ACC112 (cell line): ENCODE measurements around the gene UNC50.

Source experiments
- H2AFZ ChIP-seq: fragments of 200-600 bp; sonication (generic); one replicate; pipeline ENCODE4 v1.6.0; 2017; ENCODE audit warnings: antibody characterized with exemption, low read length; ENCODE audit not compliant: unreplicated experiment
- H3K27ac ChIP-seq: fragments of 200-600 bp; sonication (generic); 2 replicates; pipeline ENCODE4 v1.5.1; 2014; ENCODE audit warnings: low read depth, mild to moderate bottlenecking, antibody characterized with exemption, low read length, moderate library complexity
- H3K27me3 ChIP-seq: fragments of 200-600 bp; sonication (generic); 2 replicates; pipeline ENCODE4 v1.6.1; 2014; ENCODE audit warnings: mild to moderate bottlenecking, antibody characterized with exemption, low read length, moderate library complexity, mixed read lengths; ENCODE audit not compliant: insufficient read depth
- H3K36me3 ChIP-seq: fragments of 200-600 bp; sonication (generic); 2 replicates; pipeline ENCODE4 v1.6.1; 2016; ENCODE audit warnings: mild to moderate bottlenecking, antibody characterized with exemption, low read length, moderate library complexity, mixed read lengths; ENCODE audit not compliant: insufficient read depth
- H3K4me1 ChIP-seq: fragments of 200-600 bp; sonication (generic); one replicate; pipeline ENCODE4 v1.6.1; 2016; ENCODE audit warnings: low read length, mixed read lengths; ENCODE audit not compliant: insufficient read depth, unreplicated experiment, control insufficient read depth
- H3K4me3 ChIP-seq: fragments of 200-600 bp; sonication (generic); 2 replicates; pipeline ENCODE4 v1.5.1; 2014; ENCODE audit warnings: mild to moderate bottlenecking, low read depth, low read length
- H3K79me2 ChIP-seq: fragments of 200-600 bp; sonication (generic); one replicate; pipeline ENCODE4 v1.6.0; 2016; ENCODE audit warnings: low read length; ENCODE audit not compliant: control insufficient read depth, unreplicated experiment, insufficient read depth

The UNC50 gene

DNA sequence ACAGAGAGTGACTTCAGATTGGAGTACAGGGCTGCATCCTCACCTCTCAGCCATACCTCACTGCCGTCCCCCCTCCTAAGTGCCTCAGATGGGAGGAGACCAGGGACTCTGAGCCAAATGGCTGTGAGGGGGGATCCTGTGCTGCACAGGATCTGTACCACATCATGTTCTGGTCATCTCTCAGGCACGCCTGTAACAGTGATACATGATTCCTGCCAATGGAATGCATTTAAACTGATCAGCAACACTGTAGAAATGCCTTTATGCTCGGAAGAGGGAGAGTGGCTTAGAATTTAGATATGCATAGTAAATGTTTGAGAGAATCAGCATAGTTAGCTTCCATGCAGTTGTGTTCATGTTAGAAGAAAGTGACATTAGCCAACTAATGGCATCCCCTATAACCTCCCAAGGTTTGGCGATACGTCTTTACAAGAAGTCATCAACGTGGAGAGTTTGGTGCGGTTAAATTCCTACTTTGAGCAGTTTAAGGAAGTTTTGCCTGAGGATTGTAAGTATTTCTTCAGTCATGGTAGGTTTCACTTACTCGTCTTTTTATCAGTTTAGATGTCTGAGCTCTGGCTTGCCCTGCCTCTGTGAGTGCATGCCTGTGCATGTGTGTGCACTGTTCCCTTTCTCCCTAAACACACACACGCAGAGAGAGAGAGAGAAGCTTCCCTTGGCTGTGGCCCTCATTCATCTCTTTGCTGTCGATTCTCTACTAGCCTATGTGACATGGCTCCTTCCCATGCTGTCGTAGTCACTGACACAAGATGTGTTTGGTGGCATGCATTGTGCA is 40.0 kb upstream of the UNC50 start:
- no peaks in the 10 kb centered on the region for H3K36me3 ChIP-seq
- no peaks in the 10 kb centered on the region for H3K79me2 ChIP-seq
- no peaks in the 10 kb centered on the region for H3K27me3 ChIP-seq
- no peak overlapping the region for H3K4me3 ChIP-seq
- H3K4me1 ChIP-seq: no peaks in the 10 kb centered on the region
- no peak overlapping the region for H3K27ac ChIP-seq
- H2AFZ ChIP-seq: no peak overlapping the region

DNA sequence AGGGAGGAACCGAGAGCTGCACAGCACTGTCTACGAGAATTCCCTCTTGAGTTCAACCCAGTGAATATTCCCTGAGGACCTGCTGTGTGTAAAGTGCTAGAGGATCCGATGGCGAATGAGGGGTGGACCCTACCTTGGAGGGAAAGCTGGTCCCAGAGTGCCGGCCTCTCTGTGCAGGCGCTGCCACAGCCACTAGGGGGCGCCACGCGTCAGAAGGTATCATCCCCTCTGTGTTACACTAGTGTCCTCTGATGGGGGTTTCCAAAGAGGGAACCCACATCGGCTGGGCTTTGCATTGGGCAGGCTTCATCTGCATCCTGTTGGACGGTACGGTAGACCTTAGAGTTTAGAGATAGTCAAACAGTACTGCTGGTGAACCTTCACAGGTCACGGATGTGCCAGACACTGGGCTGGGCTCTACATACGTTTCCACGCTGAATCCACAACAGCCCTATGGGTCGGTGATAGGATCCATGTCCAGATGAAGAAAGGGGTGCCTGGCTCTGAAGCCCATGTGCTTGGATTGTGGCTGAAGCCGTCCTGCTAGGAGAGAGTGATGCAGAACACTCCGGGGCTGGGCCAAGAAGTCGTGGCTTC is 39.1 kb upstream of the UNC50 start:
- Histone ChIP-seq H3K79me2 (no peaks in the 10 kb centered on the region), H3K4me1 (no peaks in the 10 kb centered on the region), H3K27me3 (no peaks in the 10 kb centered on the region), H3K36me3 (no peaks in the 10 kb centered on the region), H3K4me3 (no peak overlapping the region), H2AFZ (no peak overlapping the region), H3K27ac (no peak overlapping the region)

DNA sequence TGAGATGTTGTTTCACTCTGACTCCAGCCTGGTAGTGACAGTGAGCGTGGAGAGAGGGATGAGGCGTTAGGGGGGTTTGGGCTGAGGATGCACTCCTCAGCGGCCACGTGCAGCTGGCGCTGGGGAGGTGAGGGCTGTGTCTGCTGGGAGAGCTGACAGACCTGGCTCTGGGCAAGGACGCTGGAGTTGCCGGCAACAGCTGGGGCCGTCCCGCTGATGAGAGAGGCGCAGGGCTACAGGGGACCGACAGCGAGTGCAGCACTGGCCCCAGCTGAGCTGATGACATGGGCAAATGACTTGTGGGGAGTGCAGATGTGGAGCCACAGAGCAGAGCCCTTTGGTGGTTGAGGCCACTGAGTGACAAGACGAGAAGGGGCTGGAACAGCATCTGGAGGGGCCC is 38.5 kb upstream of the UNC50 start:
- H3K36me3 ChIP-seq: no peaks in the 10 kb centered on the region
- H3K79me2 ChIP-seq: no peaks in the 10 kb centered on the region
- H3K27me3 ChIP-seq: no peaks in the 10 kb centered on the region
- no peak overlapping the region for H2AFZ ChIP-seq
- no peak overlapping the region for H3K27ac ChIP-seq
- H3K4me1 ChIP-seq: no peaks in the 10 kb centered on the region
- H3K4me3 ChIP-seq: no peak overlapping the region

DNA sequence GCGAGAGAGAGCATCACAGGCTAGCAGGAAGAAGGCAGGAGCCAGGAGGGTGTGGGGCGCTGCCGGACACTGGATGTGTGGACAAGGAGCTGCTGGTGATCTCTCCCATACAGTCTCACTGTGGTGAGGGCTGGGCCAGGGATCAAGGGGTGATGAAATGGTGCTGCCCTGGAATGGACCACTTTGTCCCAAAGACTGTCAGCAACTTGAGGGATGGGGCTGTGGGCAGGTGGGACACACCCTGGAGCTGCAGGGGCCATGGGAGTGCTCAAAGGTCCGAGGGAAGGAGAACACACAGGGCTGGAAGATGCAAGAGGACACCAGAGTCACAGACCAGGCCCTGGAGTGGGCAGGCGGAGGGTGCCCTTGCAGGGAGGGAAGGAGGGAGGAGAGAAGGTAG is 38.0 kb upstream of the UNC50 start:
- Histone ChIP-seq H3K79me2 (no peaks in the 10 kb centered on the region), H3K27ac (no peak overlapping the region), H3K27me3 (no peaks in the 10 kb centered on the region), H3K36me3 (no peaks in the 10 kb centered on the region), H2AFZ (no peak overlapping the region), H3K4me3 (no peak overlapping the region), H3K4me1 (no peaks in the 10 kb centered on the region)

DNA sequence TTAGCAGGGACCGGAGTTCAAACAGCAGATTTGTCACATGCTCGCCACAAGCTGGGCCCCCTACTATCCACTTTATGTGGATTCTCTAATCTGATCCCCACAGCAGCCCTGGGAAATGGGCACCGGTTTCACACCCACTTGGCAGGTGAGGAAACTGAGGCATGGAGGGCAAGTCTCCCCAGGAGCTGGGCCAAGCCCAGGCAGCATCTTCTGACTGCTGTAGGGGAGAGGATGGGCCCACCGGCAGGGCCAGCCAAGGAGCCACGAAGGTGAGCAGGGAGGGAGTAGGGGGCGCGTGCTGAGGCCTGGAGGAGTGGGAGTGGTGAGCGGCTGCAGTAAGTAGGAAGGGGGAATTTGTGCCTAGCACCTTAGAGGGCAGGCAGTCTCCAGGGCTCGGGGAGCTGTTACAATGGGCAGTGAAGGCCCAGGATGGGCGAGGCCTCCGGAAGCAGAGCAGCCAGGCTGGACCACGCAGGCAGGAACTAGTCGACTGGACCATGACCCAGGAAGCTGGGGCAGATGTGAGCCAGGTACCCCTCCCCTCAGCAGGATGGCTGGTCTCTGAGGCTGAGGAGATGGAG is 37.2 kb upstream of the UNC50 start:
- no peak overlapping the region for H3K27ac ChIP-seq
- H3K4me3 ChIP-seq: no peak overlapping the region
- no peak overlapping the region for H2AFZ ChIP-seq
- H3K27me3 ChIP-seq: no peaks in the 10 kb centered on the region
- H3K4me1 ChIP-seq: no peaks in the 10 kb centered on the region
- no peaks in the 10 kb centered on the region for H3K36me3 ChIP-seq
- H3K79me2 ChIP-seq: no peaks in the 10 kb centered on the region

DNA sequence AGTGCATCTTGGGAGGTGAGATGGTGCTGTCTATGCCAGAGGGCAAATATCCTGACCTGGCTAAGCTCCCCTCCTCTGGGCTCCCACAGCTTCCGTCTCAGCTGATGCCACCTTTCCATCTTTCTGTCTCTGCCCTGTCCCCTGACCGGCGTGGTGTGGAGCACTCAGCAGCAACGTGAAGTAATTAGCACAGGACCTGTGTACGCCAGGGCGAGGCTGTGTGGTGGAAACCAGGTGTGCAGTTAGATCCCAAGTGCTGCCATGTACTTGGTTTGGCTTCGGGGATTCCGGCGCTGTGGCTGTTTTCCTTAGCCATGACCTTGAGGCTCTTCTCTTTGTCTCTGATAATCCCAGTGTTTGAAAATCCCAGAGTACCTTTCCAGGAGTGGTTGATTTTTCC is 36.6 kb upstream of the UNC50 start:
- no peak overlapping the region for H3K4me3 ChIP-seq
- H3K4me1 ChIP-seq: no peaks in the 10 kb centered on the region
- no peaks in the 10 kb centered on the region for H3K27me3 ChIP-seq
- H2AFZ ChIP-seq: no peak overlapping the region
- no peaks in the 10 kb centered on the region for H3K79me2 ChIP-seq
- no peaks in the 10 kb centered on the region for H3K36me3 ChIP-seq
- no peak overlapping the region for H3K27ac ChIP-seq

DNA sequence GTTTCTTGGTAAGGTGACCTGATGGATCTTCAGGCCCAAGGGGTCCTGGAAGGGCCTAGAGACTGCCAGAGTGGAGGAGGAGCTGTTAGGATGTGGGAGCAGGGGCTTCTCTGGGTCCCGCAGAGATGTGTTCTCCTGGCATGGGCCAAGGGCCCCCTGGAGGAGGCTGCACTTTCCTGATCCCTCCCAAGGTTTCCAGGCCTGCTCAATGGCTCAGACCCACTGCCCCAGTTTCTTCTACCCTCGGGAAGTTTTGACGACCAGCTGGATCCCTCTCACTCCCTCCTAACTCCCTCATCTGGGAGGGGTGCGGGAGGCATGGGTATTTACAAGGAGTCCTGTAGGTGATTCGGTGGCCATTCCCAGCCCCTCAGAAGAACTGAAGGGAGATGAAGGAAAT is 36.2 kb upstream of the UNC50 start:
- H3K4me1 ChIP-seq: no peaks in the 10 kb centered on the region
- H3K27me3 ChIP-seq: no peaks in the 10 kb centered on the region
- H3K79me2 ChIP-seq: no peaks in the 10 kb centered on the region
- H3K4me3 ChIP-seq: no peak overlapping the region
- H3K36me3 ChIP-seq: no peaks in the 10 kb centered on the region
- H3K27ac ChIP-seq: no peak overlapping the region
- H2AFZ ChIP-seq: no peak overlapping the region

DNA sequence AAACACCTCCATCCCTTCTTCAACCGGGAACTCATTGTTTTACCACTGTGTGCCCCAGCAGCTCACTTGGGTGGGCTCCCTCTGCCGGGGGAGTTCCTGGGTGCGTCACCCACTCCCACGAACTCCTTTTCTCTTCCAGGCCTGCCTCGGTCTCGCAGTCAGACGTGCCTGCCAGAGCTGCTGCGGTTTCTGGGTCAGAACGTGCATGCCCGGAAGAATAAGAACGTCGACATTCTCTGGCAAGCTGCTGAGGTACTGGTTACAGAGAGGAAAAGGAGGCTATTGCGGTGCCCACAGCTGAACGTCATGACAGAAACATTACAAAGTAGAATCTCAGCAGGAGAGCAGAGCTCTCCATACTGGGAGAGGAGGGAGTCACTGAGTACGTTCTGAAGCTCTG is 35.7 kb upstream of the UNC50 start:
- H3K36me3 ChIP-seq: no peaks in the 10 kb centered on the region

DNA sequence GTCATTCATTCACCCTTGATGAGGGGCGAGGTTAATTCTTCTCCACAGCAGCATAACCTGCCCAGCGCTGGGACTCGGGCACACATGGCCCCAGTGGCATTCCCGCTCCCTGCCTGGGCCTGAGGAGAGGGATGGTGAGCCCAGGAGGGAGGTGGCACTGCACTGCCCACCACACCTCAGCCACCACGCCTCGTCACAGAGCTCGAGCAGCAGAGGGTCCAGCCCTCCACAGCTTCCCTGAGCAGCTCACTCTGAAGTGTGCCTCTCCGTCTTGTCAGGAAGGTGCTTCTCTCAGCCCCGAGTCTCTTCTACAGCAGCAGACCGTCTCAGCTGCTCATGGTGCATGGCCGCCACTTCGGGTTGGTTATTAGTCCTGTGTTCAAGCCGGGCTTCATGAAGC is 35.0 kb upstream of the UNC50 start:
- Histone ChIP-seq H2AFZ (no peak overlapping the region), H3K4me1 (no peaks in the 10 kb centered on the region), H3K27me3 (no peaks in the 10 kb centered on the region), H3K4me3 (no peak overlapping the region), H3K36me3 (no peaks in the 10 kb centered on the region), H3K27ac (no peak overlapping the region), H3K79me2 (no peaks in the 10 kb centered on the region)

More for the DNA sequence above, 35.7 kb upstream of the UNC50 start:
- Histone ChIP-seq H3K4me1 (no peaks in the 10 kb centered on the region), H3K27me3 (no peaks in the 10 kb centered on the region), H2AFZ (no peak overlapping the region), H3K27ac (no peak overlapping the region), H3K4me3 (no peak overlapping the region), H3K79me2 (no peaks in the 10 kb centered on the region)

DNA sequence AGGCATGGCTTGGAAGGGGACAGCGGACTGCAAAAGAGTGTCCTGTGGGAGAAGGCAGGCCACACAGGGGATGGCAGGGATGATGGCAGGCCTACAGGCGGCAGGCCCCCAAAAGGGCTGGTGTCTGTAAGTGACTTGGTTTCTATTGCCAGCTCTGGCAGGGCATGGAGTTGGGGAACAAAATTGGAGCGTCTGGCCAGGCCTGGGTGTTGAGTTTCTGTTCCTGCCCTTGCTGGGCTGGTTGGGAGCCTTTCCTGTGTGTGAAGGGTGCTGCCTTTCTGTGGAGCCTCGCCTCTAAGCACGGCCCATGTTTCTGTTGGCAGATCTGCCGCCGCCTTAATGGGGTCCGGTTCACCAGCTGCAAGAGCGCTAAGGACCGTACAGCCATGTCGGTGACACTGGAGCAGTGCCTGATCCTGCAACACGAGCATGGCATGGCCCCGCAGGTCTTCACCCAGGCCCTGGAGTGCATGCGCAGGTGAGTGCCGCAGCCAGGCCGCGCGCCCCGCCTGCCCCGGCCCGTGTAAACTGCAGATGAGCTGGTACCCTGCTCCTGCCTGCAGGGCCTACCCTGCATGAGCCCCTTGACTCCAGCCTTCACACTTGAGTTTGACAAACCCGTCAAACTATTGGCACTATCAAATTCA is 31.6 kb upstream of the UNC50 start:
- no peaks in the 10 kb centered on the region for H3K27me3 ChIP-seq
- no peak overlapping the region for H3K4me3 ChIP-seq
- no peak overlapping the region for H3K27ac ChIP-seq
- no peaks in the 10 kb centered on the region for H3K4me1 ChIP-seq
- H3K79me2 ChIP-seq: no peaks in the 10 kb centered on the region
- H3K36me3 ChIP-seq: no peaks in the 10 kb centered on the region
- no peak overlapping the region for H2AFZ ChIP-seq
